HG03457 (cell line): ENCODE measurements around the gene UBAC2.
A peak's percentile ranks its signal among the peaks of the same experiment; 100 is the strongest.
"Not testable (repeated sequence)": the region's sequence is repeated elsewhere in the genome, so short reads cannot be mapped to it uniquely, and the experiment has no call there.

Experiments used
- ATAC-seq: cut with Tn5 transposase; IDR thresholded peaks from one replicate; pipeline ENCODE4 v1.9.1; 2021; ENCODE audit warnings: moderate number of reproducible peaks; ENCODE audit not compliant: unreplicated experiment

The UBAC2 gene

GRCh38 chr13:99211421-99212035 is 10.9 kb downstream of the UBAC2 start:
- no peak for ATAC-seq

GRCh38 chr13:99214232-99214631 is 13.6 kb downstream of the UBAC2 start:
- peak; percentile 71 for ATAC-seq

- no peak for ATAC-seq
Measured at GRCh38 chr13:99214731-99215130, 14.1 kb downstream of the UBAC2 start.

- ATAC-seq, result no peak
Measured at GRCh38 chr13:99215184-99215830, 14.7 kb downstream of the UBAC2 start.

- no peak for ATAC-seq
Measured at GRCh38 chr13:99217461-99218110, 16.9 kb downstream of the UBAC2 start.

GRCh38 chr13:99218126-99218525 is 17.5 kb downstream of the UBAC2 start:
- no peak for ATAC-seq

GRCh38 chr13:99218545-99218944 is 17.9 kb downstream of the UBAC2 start:
- no peak for ATAC-seq

GRCh38 chr13:99218969-99219368 is 18.3 kb downstream of the UBAC2 start:
- ATAC-seq, result no peak

GRCh38 chr13:99220199-99220935 is 19.7 kb downstream of the UBAC2 start:
- ATAC-seq, result no peak

- ATAC-seq, result no peak
Measured at GRCh38 chr13:99221567-99222239, 21.0 kb downstream of the UBAC2 start.

- no peak for ATAC-seq
Measured at GRCh38 chr13:99223587-99223986, 22.9 kb downstream of the UBAC2 start.

GRCh38 chr13:99224021-99224420 is 23.4 kb downstream of the UBAC2 start:
- no peak for ATAC-seq

- no peak for ATAC-seq
Measured at GRCh38 chr13:99225078-99225477, 24.4 kb downstream of the UBAC2 start.

- ATAC-seq, result no peak
Measured at GRCh38 chr13:99226513-99226912, 25.9 kb downstream of the UBAC2 start.

- ATAC-seq, result no peak
Measured at GRCh38 chr13:99227331-99227900, 26.8 kb downstream of the UBAC2 start.

GRCh38 chr13:99227909-99228688 is 27.4 kb downstream of the UBAC2 start:
- no peak for ATAC-seq

- ATAC-seq, result peak; percentile 81
Measured at GRCh38 chr13:99228737-99229691, 28.4 kb downstream of the UBAC2 start.

- not testable (repeated sequence) for ATAC-seq
Measured at GRCh38 chr13:99230588-99230987, 29.9 kb downstream of the UBAC2 start.

- no peak for ATAC-seq
Measured at GRCh38 chr13:99230991-99231390, 30.3 kb downstream of the UBAC2 start.
